Progenitor cell of endocrine pancreas (in vitro differentiated cells): ENCODE data around the gene LCN2. TPM values are rescaled to one million over a fixed set of nuclear protein-coding genes. Genes with fewer than 3 reads are reported as not detected.

Source experiments
- DNase-seq: peaks from one replicate; pipeline ENCODE4 v3.0.0; 2021; ENCODE audit warnings: low spot score; ENCODE audit not compliant: unreplicated experiment
- H3K27ac Mint-ChIP-seq: 2 replicates; pipeline ENCODE4 v1.8.0; 2021; ENCODE audit warnings: mild to moderate bottlenecking, moderate library complexity, mixed read lengths
- H3K27me3 Mint-ChIP-seq: 2 replicates; pipeline ENCODE4 v1.8.0; 2021; ENCODE audit warnings: mixed read lengths
- H3K36me3 Mint-ChIP-seq: 2 replicates; pipeline ENCODE4 v1.8.0; 2022; ENCODE audit warnings: mixed read lengths; ENCODE audit not compliant: insufficient read depth
- H3K4me1 Mint-ChIP-seq: 2 replicates; pipeline ENCODE4 v1.8.0; 2021; ENCODE audit warnings: low read depth, mixed read lengths
- H3K4me3 Mint-ChIP-seq: 2 replicates; pipeline ENCODE4 v1.8.0; 2021; ENCODE audit warnings: low read depth, mild to moderate bottlenecking, moderate library complexity, mixed read lengths
- H3K9me3 Mint-ChIP-seq: 2 replicates; pipeline ENCODE4 v1.8.0; 2021; ENCODE audit warnings: low read depth, mixed read lengths
- CTCF ChIP-seq: fragments of 200-600 bp; sonication (generic); IDR thresholded peaks from one replicate; pipeline ENCODE4 v1.5.0; 2021; ENCODE audit warnings: antibody characterized with exemption, mild to moderate bottlenecking; ENCODE audit not compliant: unreplicated experiment
- total RNA-seq: library from RNA; stranded (reverse); gene quantifications from 2 replicates; pipeline ENCODE4 v1.2.1, GENCODE V29; 2021

The LCN2 gene
- total RNA-seq, 1 donor from 2014 or later: not detected

- H3K4me1 Mint-ChIP-seq: peaks cover 4% of the 10 kb centered on the region
- peak overlapping the region; percentile 68 for H3K4me3 Mint-ChIP-seq
- peaks cover 7% of the 10 kb centered on the region for H3K36me3 Mint-ChIP-seq
- H3K27ac Mint-ChIP-seq: no peak overlapping the region
- DNase-seq: no peak
- H3K27me3 Mint-ChIP-seq: no peaks in the 10 kb centered on the region
- no peak for TF ChIP-seq CTCF
- H3K9me3 Mint-ChIP-seq: no peaks in the 10 kb centered on the region
Observed at GRCh38 chr9:128159522-128159783, 10.2 kb downstream of the LCN2 start.

DNA sequence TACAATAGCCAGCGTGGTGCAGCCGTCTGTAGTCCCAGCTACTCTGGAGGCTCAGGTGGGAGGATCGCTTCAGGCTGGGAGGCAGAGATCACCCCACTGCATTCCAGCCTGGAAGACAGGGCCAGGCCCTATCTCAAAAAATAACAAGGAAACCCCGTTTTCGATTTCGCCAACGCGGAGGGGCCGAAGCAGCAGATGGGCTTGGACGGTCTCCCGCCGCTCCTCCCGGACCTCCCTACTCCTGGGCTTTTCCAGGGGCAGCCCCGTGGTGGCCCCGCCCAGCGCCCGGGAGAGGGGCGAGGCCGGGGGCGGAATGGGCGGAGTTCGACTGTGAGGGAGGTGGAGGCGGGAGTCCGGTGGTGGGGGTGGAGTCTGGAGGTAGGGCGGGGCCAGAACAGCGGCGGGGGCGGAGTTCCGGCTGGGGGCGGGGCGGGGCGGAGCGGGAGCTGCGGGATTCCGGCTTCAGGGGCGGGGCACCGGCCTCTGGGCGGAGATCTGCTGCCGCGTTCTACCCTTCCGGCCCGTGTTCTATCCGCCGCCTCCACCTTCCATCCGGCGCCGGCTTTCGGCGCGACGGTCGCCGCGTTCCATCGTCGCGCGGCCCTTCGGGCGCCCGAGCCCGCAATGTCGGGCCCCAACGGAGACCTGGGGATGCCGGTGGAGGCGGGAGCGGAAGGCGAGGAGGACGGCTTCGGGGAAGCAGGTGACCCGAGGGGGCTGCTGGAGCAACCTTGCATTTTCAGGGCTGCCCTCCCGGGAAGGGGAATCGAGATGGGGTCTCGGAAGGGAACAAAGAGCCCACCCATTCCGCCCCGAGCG, 10.7 kb downstream of the LCN2 start, which contains the start of gene BBLN:
Gene BBLN, plus strand, starts transcription at position 482 of the 819 bp plus-strand sequence. Its CDS starts 143 bp downstream, at position 625.
- H3K4me1 Mint-ChIP-seq: peaks cover 4% of the 10 kb centered on the region
- TF ChIP-seq CTCF: no peak
- H3K9me3 Mint-ChIP-seq: no peaks in the 10 kb centered on the region
- peaks cover 7% of the 10 kb centered on the region for H3K36me3 Mint-ChIP-seq
- H3K4me3 Mint-ChIP-seq: peak within 1 kb of the TSS; percentile 73
- DNase-seq: peak; percentile 94
- no peaks in the 10 kb centered on the region for H3K27me3 Mint-ChIP-seq
- H3K27ac Mint-ChIP-seq: no peak within 1 kb of the TSS

GRCh38 chr9:128160603-128160987, 11.3 kb downstream of the LCN2 start:
- Mint-ChIP-seq H3K36me3 (peaks cover 7% of the 10 kb centered on the region), H3K9me3 (no peaks in the 10 kb centered on the region), H3K27ac (no peak overlapping the region), H3K27me3 (no peaks in the 10 kb centered on the region), H3K4me1 (peaks cover 4% of the 10 kb centered on the region), H3K4me3 (peak overlapping the region; percentile 73)
- no peak for TF ChIP-seq CTCF
- DNase-seq: no peak

DNA sequence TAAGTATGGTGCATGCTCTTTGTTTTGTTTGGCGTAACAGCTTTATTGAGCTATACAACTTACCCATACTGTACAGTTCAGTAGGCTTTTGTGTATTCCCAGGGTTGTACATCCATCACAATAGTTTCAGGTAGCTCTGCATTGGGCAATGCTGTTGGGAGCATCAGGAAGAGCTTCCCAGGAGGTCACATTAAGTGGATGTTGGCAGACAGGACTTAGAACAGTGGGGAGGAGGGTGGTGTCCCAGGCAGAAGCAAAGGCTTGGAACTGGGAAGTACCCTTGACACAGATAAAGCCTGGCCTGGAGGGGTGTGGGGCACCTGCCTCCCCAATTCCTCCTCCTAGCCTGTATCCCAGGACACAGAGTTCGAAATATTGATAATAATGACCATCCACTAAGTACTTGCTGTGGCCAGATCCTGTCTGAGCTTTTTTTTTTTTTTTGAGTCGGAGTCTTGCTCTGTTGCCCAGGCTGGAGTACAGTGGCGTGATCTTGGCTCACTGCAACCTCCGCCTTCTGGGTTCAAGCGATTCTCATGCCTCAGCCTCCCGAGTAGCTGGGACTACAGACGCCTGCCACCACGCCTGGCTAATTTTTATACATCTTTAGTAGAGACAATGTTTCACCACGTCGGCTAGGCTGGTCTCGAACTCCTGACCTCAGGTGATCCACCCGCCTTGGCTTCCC, 12.1 kb downstream of the LCN2 start:
- no peak for DNase-seq
- Mint-ChIP-seq H3K27ac (no peak overlapping the region), H3K4me3 (peak overlapping the region; percentile 73), H3K36me3 (peaks cover 11% of the 10 kb centered on the region), H3K4me1 (peaks cover 4% of the 10 kb centered on the region), H3K9me3 (no peaks in the 10 kb centered on the region), H3K27me3 (no peaks in the 10 kb centered on the region)
- TF ChIP-seq CTCF: no peak

- no peak for DNase-seq
- no peaks in the 10 kb centered on the region for H3K27me3 Mint-ChIP-seq
- H3K9me3 Mint-ChIP-seq: no peaks in the 10 kb centered on the region
- peaks cover 4% of the 10 kb centered on the region for H3K4me1 Mint-ChIP-seq
- H3K4me3 Mint-ChIP-seq: peak overlapping the region; percentile 37
- TF ChIP-seq CTCF: no peak
- H3K36me3 Mint-ChIP-seq: peaks cover 14% of the 10 kb centered on the region
- peak overlapping the region; percentile 26 for H3K27ac Mint-ChIP-seq
Observed at GRCh38 chr9:128162215-128163026, 13.2 kb downstream of the LCN2 start.
